Endothelial cell of umbilical vein (primary cell): Measurements from ENCODE around the gene ZDHHC11. TPM values are rescaled to one million over a fixed set of nuclear protein-coding genes. Genes with fewer than 3 reads are reported as not detected.

ENCODE experiments used
- BruUV-seq: library from RNA; stranded (reverse); fragments of 400-500 nt; replicated peaks from 2 replicates; lab custom pipeline; 2021; lab: Mats Ljungman, UMichigan
- CTCF ChIA-PET: fragments of 300-600, 350-600 bp; sonication (Branson Sonifier 250); formaldehyde crosslinking; loops from one replicate; lab custom pipeline; 2021; ENCODE audit warnings: antibody characterized with exemption, inconsistent platforms; lab: Charles Lee
- POLR2A ChIA-PET: fragments of 300-600, 350-600 bp; sonication (Branson Sonifier 250); formaldehyde crosslinking; loops from one replicate; lab custom pipeline; 2021; ENCODE audit warnings: antibody characterized with exemption, inconsistent platforms; lab: Charles Lee
- DNase-seq: peaks from one replicate; pipeline ENCODE4 v3.0.0-alpha.2; 2011; ENCODE audit warnings: low read depth, low spot score
- FAIRE-seq: peaks from 2 replicates; lab custom pipeline; 2011; peaks lifted over from hg19 to GRCh38; lab: Jason Lieb, UNC
- H2AFZ ChIP-seq: 2 replicates; pipeline ENCODE4 v1.6.0; 2012; ENCODE audit warnings: low read depth, low read length, control low read depth, inconsistent platforms
- H3K27ac ChIP-seq: 2 replicates; pipeline ENCODE4 v1.5.1; 2011; ENCODE audit warnings: low read depth, mild to moderate bottlenecking, control low read depth, low read length, moderate library complexity; ENCODE audit not compliant: insufficient read depth
- H3K27me3 ChIP-seq, 2 experiments: 2 replicates each; pipeline versions ENCODE4 v1.6.0 to v1.6.1; 2011; ENCODE audit warnings: low read length in 2 of 2, mixed read lengths in 1 of 2; ENCODE audit not compliant: control insufficient read depth in 2 of 2, insufficient read depth in 2 of 2
- H3K36me3 ChIP-seq, 2 experiments: 2 replicates in 1 of 2; 3 replicates in 1 of 2; pipeline ENCODE4 v1.5.1; 2011; ENCODE audit warnings: low read length in 2 of 2, mild to moderate bottlenecking in 1 of 2, moderate library complexity in 1 of 2; ENCODE audit not compliant: control insufficient read depth in 2 of 2, insufficient read depth in 2 of 2; ENCODE audit errors: extremely low read depth in 1 of 2
- H3K4me1 ChIP-seq: 3 replicates; pipeline ENCODE4 v1.5.1; 2011; ENCODE audit warnings: mild to moderate bottlenecking, low read length; ENCODE audit not compliant: control insufficient read depth, insufficient read depth; ENCODE audit errors: extremely low read depth
- H3K4me2 ChIP-seq: 2 replicates; pipeline ENCODE4 v1.6.1; 2011; ENCODE audit warnings: low read length, control low read depth, mixed read lengths; ENCODE audit not compliant: insufficient read depth
- H3K4me3 ChIP-seq, 3 experiments: fragments of 200-600 bp in 1 of 3; sonication (generic), shearing (Covaris generic) in 1 of 3; replicated peaks in 1 of 3; 2 replicates each; pipeline ENCODE4 v1.5.1; 2011 to 2016; ENCODE audit warnings: control low read depth in 3 of 3, low read length in 3 of 3, mild to moderate bottlenecking in 2 of 3, inconsistent platforms in 1 of 3, low read depth in 1 of 3, moderate library complexity in 1 of 3; ENCODE audit not compliant: insufficient read depth in 1 of 3
- H3K79me2 ChIP-seq: 2 replicates; pipeline ENCODE4 v1.6.0; 2012; ENCODE audit warnings: low read length, inconsistent platforms; ENCODE audit not compliant: control insufficient read depth, insufficient read depth
- H3K9ac ChIP-seq: replicated peaks from 2 replicates; pipeline ENCODE3; 2011; ENCODE audit warnings: low read length, control low read depth; ENCODE audit not compliant: insufficient read depth; ENCODE audit errors: extremely low read depth
- H3K9me1 ChIP-seq: replicated peaks from 3 replicates; pipeline ENCODE4 v1.6.0; 2011; ENCODE audit warnings: mild to moderate bottlenecking, low read length; ENCODE audit not compliant: control insufficient read depth, insufficient read depth; ENCODE audit errors: extremely low read depth
- H3K9me3 ChIP-seq: replicated peaks from 2 replicates; pipeline ENCODE4 v1.5.1; 2012; ENCODE audit warnings: low read length, inconsistent platforms; ENCODE audit not compliant: control insufficient read depth, insufficient read depth
- H4K20me1 ChIP-seq: replicated peaks from 2 replicates; pipeline ENCODE3; 2011; ENCODE audit warnings: mild to moderate bottlenecking, low read length; ENCODE audit not compliant: control insufficient read depth, insufficient read depth; ENCODE audit errors: extremely low read depth
- CTCF ChIP-seq, 2 donors: IDR thresholded peaks; 1 replicate in 1 of 2; 2 replicates in 1 of 2; pipeline ENCODE4 v1.5.1; 2011; ENCODE audit warnings: low read length in 2 of 2, mild to moderate bottlenecking in 2 of 2, moderate library complexity in 2 of 2, control low read depth in 1 of 2, inconsistent platforms in 1 of 2, low read depth in 1 of 2; ENCODE audit not compliant: insufficient read depth in 1 of 2; ENCODE audit errors: extremely low read depth in 1 of 2
- EZH2 ChIP-seq: IDR thresholded peaks from 2 replicates; pipeline ENCODE4 v1.6.1; 2012; ENCODE audit warnings: borderline replicate concordance, low read depth, mild to moderate bottlenecking, moderate library complexity, low read length, inconsistent platforms; ENCODE audit not compliant: severe bottlenecking
- FOS ChIP-seq: IDR thresholded peaks from 2 replicates; pipeline ENCODE4 v1.6.1; 2011; ENCODE audit warnings: mild to moderate bottlenecking, low read length, moderate library complexity, borderline replicate concordance; ENCODE audit not compliant: insufficient read depth
- GATA2 ChIP-seq: IDR thresholded peaks from 2 replicates; pipeline ENCODE4 v1.7.0; 2011; ENCODE audit warnings: low read depth, mild to moderate bottlenecking, moderate library complexity, mixed read lengths, low read length; ENCODE audit not compliant: insufficient read length, insufficient read depth
- JUN ChIP-seq: IDR thresholded peaks from 2 replicates; pipeline ENCODE4 v1.6.1; 2011; ENCODE audit warnings: borderline replicate concordance, low read depth; ENCODE audit not compliant: insufficient read length, insufficient read depth
- MYC ChIP-seq: IDR thresholded peaks from one replicate; pipeline ENCODE4 v1.6.1; 2011; ENCODE audit warnings: mild to moderate bottlenecking, low read depth, low read length
- POLR2A ChIP-seq: IDR thresholded peaks from 2 replicates; pipeline ENCODE4 v1.6.1; 2012; ENCODE audit warnings: low read depth, mild to moderate bottlenecking, control low read depth, low read length
- POLR2AphosphoS5 ChIP-seq: IDR thresholded peaks from 2 replicates; pipeline ENCODE4 v1.6.1; 2012; ENCODE audit warnings: low read depth, mild to moderate bottlenecking, control low read depth, low read length, moderate library complexity; ENCODE audit not compliant: insufficient read depth
- dilution Hi-C: fragments of 300-500 bp; cut with MboI; formaldehyde crosslinking; loops from one replicate; pipeline ENCODE4 v1.15.0; 2019; ENCODE audit warnings: low sequenced_read_pairs; ENCODE audit not compliant: extremely low pct_ligation_motif_present
- intact Hi-C: fragments of 100-400 bp; cut with micrococcal nuclease; formaldehyde crosslinking; loops from one replicate; pipeline ENCODE4 v1.10.0; 2022
- polyA plus RNA-seq, 4 experiments: library from polyadenylated mRNA; depleted of rRNA in 3 of 4; stranded (reverse) in 3 of 4; unstranded in 1 of 4; fragments of >200 nt; gene quantifications; 2 replicates each; pipeline versions ENCODE4 v1.2.1 to v1.2.3, GENCODE V29; 2011 to 2012; ENCODE audit warnings: missing spikeins in 1 of 4
- total RNA-seq: library from RNA; stranded (reverse); gene quantifications from 2 replicates; pipeline ENCODE4 v1.2.3, GENCODE V29; 2021
- TF ChIP-seq, protein P1 (sequence below): IDR thresholded peaks from 2 replicates; pipeline ENCODE4 v1.6.1; 2011; ENCODE audit not compliant: insufficient read depth, insufficient read length

The ZDHHC11 gene
- total and polyA plus RNA-seq, 2 donors (not counting 3 experiments of a cell fraction or from before 2014, with no cell fraction given), result 0.35 to 4.4 TPM

GRCh38 chr5:886716-887325 lies 36.0 kb upstream of the ZDHHC11 start:
- dilution Hi-C loops (no loop called here), intact Hi-C loops (no loop called here)
- BruUV-seq, result no TSS peak
- H3K36me3 ChIP-seq, result peaks cover 9 to 70% of the 10 kb centered on the region in 2 experiments
- no peak for DNase-seq
- H2AFZ ChIP-seq, result no peak overlapping the region
- peaks cover 4% of the 10 kb centered on the region for H3K4me1 ChIP-seq
- ChIA-PET CTCF (interaction anchor here (1.0 kb wide), 1 partner anchor 14 kb away, joined by 3 read pairs; no protein-coding TSS in a partner anchor), POLR2A (no interaction called here)
- H3K9me3 ChIP-seq, result no peaks in the 10 kb centered on the region
- no peak overlapping the region for H3K4me3 ChIP-seq
- no peaks in the 10 kb centered on the region for H3K27me3 ChIP-seq
- no peak overlapping the region for H3K4me2 ChIP-seq
- H3K79me2 ChIP-seq, result peaks cover 71% of the 10 kb centered on the region
- no peak overlapping the region for H3K9ac ChIP-seq
- H4K20me1 ChIP-seq, result no peaks in the 10 kb centered on the region
- H3K9me1 ChIP-seq, result no peaks in the 10 kb centered on the region
- TF ChIP-seq CTCF (IDR thresholded peaks at IDR 0.05; ENCODE audit: extremely low read depth in 1 of 2, insufficient read depth in 1 of 2, low read depth in 1 of 2, low read length in 2 of 2), result no peak
- FAIRE-seq, result no peak
- no peak overlapping the region for H3K27ac ChIP-seq

- POLR2A ChIA-PET, result no interaction called here
- Histone ChIP-seq H3K9me3 (no peaks in the 10 kb centered on the region), H3K36me3 (peaks cover 14 to 75% of the 10 kb centered on the region in 2 experiments), H3K4me2 (no peak overlapping the region), H2AFZ (no peak overlapping the region), H3K4me3 (no peak overlapping the region), H3K79me2 (peaks cover 64% of the 10 kb centered on the region), H4K20me1 (no peaks in the 10 kb centered on the region), H3K27ac (no peak overlapping the region), H3K27me3 (no peaks in the 10 kb centered on the region), H3K9ac (no peak overlapping the region), H3K9me1 (no peaks in the 10 kb centered on the region), H3K4me1 (peaks cover 2% of the 10 kb centered on the region)
- CTCF ChIA-PET, result no interaction called here
- FAIRE-seq, result no peak
- DNase-seq, result no peak
- TF ChIP-seq EZH2 (no peak), GATA2 (no peak), JUN (no peak), MYC (no peak), POLR2A (no peak), CTCF (IDR thresholded peaks at IDR 0.05; ENCODE audit: extremely low read depth in 1 of 2, insufficient read depth in 1 of 2, low read depth in 1 of 2, low read length in 2 of 2) (no peak), POLR2AphosphoS5 (no peak), FOS (no peak)
- TF ChIP-seq, protein P1, sequence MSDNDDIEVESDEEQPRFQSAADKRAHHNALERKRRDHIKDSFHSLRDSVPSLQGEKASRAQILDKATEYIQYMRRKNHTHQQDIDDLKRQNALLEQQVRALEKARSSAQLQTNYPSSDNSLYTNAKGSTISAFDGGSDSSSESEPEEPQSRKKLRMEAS, result no peak
- BruUV-seq, result no TSS peak
- dilution Hi-C loops (no loop called here), intact Hi-C loops (no loop called here)
Measured at GRCh38 chr5:886036-886435, 35.2 kb upstream of the ZDHHC11 start.
